Limb (tissue), 2 donors: Measurements from ENCODE around the gene PARP16.

Experiments
- DNase-seq, 2 donors: peaks; one replicate each; pipeline ENCODE4 v3.0.0-alpha.2; 2016; ENCODE audit errors: extremely low spot score in 2 of 2

Gene PARP16

GRCh38 chr15:65286704-65287519 is at the start of gene PARP16:
Gene PARP16, minus strand, starts transcription at chr15:65286883. Its CDS starts 457 bp downstream, at chr15:65286426.
- peak; percentile 93 to 94 for DNase-seq

DNA sequence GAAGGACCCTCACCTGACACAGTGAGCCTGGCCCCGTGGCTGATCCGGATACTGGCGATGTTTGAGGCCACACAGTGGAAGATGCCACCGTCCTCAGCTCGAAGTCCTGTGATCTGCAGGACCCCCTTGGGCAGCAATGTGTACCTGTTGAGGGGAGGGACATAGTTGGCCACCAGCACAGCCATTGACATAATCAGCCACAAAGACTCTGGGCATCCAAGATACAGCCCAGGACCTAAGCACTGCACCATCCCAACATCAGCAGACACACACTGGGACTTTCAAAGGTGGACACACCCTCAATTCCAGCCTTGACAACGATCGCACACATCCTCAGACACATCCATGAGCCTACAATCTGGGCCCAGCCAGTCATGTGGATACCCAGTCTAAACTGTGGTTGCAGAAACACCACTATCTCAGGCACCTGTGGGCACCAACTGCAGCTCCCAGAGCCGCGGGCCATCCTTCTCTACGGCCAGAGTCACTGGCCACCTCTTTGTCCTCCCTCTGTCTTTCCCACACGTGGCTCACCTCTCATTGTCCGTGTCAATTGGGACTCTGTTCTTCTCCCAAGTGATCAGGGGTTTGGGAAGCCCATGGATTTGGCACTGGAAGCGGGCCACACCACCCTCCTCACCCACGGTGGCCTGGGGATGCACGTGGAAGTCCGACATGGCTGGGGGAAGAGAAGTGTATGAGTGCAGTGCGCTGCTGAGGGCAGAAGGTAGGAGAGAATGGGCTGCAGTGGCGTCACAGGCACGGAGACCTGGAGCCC is 48.8 kb upstream of the PARP16 start:
- no peak for DNase-seq

DNA sequence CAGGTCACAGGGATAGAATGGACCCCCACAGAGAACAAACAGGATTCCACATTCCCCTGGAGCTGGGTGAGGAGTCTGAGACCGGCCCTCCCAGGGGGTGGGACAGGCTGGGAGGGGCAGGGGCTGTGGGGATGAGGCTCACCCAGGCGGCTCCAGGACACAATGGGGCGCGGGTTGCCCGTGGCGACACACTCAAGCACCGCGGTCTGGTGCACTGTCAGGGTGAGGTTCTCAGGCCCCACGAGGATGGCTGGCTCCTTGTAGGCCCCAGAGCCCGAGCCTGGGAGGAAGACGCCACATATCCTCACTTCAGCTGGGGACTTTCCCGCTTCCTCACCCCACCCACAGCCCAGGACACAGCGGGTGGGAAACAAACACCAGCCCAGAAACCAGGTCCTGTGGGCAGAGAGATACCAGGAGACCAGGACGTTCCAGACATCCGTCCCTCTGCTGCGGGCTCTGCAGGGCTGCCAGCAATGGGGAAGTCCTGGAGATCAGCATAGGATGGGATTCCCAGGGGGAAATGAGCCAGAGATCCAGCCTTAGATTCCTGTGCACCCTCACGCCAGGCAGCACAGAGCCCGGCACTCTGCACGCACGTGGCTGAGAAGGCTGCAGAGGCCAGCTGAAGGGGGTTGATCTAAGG is 48.0 kb upstream of the PARP16 start:
- DNase-seq = no peak

DNA sequence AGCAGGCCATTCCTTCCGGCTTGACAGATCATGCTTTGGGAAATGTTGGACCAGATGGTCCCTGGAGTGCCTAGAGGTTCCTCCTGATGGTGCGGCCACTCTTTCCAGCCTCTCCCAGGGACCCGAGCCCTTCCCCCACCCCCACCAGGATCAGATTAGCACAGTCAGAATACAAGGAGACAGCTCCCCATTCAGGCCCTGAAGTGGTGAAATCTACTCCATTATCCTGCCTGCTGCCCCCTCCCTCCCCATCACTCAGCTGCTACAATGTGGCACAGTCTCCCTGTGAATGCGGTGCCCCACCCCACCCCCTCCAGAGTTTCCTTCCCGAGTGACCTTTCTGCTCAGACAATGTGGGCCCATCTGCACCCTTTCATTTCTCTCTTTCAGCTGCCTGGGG is 47.2 kb upstream of the PARP16 start:
- no peak for DNase-seq

DNA sequence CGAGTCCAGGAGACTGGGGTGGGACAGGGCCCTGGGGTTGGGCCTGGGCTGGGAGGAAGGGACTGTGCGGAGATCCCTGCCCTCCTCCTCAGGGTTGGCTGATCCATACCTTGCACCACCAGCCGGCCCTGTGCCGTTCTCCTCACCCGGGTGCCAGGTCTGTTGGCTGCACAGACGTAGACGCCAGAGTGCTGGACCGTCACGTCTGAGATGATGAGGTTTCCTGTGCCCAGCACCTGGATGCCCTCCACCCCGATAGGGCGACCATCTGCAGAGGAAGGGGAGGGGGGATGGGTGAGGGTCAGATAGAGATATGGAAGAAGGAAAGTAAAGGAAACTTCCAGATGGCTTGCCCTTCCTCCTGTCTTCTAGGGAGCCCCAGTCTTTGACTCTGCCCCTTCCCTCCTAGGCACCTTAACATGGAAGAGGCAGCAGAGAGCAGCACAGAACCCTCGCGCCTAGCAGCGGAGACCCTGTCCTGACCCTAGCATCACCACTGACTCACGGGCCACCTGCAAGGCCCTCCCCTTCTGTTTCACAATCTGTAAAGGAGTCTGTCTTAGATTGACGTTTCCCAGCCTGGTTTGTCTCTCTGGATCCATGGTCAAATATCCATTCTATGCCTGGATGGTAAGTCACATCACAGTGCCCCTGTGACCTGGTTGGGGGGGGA is 46.6 kb upstream of the PARP16 start:
- no peak for DNase-seq

GRCh38 chr15:65332391-65333147 is 45.9 kb upstream of the PARP16 start:
- DNase-seq = no peak

- no peak for DNase-seq
Observed at GRCh38 chr15:65331811-65332210, 45.1 kb upstream of the PARP16 start.

DNA sequence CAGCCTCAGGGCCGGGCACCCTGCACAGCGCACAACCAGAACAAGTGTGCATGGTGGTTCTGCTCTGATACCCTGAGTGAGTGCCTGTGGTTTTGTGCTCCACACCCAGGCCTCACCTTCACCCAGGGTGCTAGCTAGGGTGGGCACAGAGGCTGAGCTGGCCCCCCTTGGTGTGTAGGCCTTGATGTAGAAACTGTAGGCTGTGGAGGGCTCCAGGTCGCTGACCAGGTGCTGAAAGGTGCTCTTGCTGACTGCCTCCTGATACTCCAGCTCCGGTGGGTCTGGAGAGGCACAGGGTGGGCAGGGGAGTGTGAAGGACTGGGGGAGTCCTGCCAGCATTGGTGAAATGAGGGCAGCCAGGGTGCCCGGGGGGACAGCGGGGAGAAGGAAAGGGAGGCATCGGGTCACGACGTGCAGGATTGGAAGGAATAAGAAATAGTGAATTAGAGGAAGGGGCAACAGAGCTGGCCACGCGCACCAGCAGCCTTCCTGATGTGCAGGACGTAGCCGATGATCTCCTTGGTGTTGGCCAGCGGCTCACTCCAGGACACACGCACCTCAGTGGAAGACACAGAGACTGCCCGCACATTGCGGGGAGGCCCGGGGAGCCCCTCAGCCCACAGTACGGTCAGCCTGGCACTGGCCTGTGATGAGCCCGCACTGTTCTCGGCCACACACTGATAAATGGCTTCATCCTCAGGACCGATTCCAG is 44.4 kb upstream of the PARP16 start:
- DNase-seq = no peak

- no peak for DNase-seq
Observed at GRCh38 chr15:65329984-65330735, 43.5 kb upstream of the PARP16 start.

GRCh38 chr15:65329288-65329983 is 42.8 kb upstream of the PARP16 start:
- no peak for DNase-seq

- DNase-seq = no peak
Observed at GRCh38 chr15:65328506-65329287, 42.0 kb upstream of the PARP16 start.

- DNase-seq = no peak
Observed at GRCh38 chr15:65327651-65328393, 41.1 kb upstream of the PARP16 start.

DNA sequence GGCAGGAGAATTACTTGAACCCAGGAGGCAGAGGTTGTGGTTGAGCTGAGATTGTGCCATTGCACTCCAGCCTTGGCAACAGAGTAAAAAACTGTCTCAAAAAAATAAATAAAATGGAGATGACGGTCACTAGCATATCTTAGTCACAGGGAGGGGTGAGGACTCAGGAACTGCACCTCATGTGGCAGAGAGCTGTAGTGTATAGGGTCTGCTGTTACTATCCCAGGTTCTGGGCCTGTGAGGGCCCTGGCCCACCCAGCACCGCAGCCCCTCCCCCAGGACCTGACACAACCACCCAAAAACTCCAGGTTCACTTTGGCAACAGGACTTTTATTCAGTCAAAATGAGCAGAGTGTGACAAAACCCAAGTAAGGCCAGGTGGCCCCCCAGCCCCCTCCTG is 40.1 kb upstream of the PARP16 start:
- DNase-seq = no peak

DNA sequence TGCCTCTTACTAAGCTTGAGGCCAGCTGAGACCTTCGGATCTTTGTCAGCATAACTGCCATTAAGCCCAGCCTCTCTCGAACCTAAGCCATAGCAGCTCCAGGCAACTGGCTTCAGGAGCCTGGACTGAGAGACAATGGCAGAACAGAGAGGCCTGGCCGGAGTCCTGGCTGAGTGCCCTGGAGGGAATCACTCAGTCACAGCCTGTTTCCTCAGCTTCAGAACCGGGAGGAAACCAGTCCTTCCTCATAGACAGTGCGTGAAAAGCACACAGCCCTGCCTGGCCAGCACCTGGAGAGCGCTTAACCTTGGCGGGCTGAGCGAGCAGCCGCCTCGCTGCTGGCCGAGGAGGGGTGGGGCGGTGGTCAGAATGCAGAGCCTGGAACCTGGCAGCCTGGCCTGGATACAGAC is 39.4 kb upstream of the PARP16 start:
- DNase-seq = peak in 1 of 2 donors; percentile 55

- peak; percentile 70 to 84 for DNase-seq
Observed at GRCh38 chr15:65323071-65323511, 36.4 kb upstream of the PARP16 start.

GRCh38 chr15:65318870-65319356 is 32.2 kb upstream of the PARP16 start:
- peak; percentile 86 to 88 for DNase-seq

- no peak for DNase-seq
Observed at GRCh38 chr15:65312400-65312916, 25.8 kb upstream of the PARP16 start.
